Activated CD8-positive, alpha-beta memory T cell treated with anti-CD3 and anti-CD28 coated beads, Interleukin-2, amount 50 U/mL, for 1 hour (primary cell): ENCODE data around the gene RAPGEF1.
"Not testable (repeated sequence)": the region's sequence is repeated elsewhere in the genome, so short reads cannot be mapped to it uniquely, and the experiment has no call there.

Source experiments
- DNase-seq: peaks from one replicate; pipeline ENCODE4 v3.0.0-alpha.2; 2020; ENCODE audit errors: extremely low read depth

Gene RAPGEF1, protein sequence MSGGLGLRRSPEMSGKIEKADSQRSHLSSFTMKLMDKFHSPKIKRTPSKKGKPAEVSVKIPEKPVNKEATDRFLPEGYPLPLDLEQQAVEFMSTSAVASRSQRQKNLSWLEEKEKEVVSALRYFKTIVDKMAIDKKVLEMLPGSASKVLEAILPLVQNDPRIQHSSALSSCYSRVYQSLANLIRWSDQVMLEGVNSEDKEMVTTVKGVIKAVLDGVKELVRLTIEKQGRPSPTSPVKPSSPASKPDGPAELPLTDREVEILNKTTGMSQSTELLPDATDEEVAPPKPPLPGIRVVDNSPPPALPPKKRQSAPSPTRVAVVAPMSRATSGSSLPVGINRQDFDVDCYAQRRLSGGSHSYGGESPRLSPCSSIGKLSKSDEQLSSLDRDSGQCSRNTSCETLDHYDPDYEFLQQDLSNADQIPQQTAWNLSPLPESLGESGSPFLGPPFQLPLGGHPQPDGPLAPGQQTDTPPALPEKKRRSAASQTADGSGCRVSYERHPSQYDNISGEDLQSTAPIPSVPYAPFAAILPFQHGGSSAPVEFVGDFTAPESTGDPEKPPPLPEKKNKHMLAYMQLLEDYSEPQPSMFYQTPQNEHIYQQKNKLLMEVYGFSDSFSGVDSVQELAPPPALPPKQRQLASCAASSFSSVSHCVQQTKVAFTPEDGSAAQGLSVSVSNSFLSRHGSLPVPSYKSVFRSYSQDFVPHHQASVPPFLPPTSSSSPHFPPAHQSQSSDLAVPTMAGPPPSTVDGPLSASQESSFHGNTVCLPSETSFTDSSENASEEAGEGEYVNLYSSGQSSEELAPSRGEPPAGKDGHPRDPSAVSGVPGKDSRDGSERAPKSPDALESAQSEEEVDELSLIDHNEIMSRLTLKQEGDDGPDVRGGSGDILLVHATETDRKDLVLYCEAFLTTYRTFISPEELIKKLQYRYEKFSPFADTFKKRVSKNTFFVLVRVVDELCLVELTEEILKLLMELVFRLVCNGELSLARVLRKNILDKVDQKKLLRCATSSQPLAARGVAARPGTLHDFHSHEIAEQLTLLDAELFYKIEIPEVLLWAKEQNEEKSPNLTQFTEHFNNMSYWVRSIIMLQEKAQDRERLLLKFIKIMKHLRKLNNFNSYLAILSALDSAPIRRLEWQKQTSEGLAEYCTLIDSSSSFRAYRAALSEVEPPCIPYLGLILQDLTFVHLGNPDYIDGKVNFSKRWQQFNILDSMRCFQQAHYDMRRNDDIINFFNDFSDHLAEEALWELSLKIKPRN (N-terminal part only)

GRCh38 chr9:131739959-131740648, at the start of gene RAPGEF1:
Gene RAPGEF1, minus strand, starts transcription at chr9:131740076. Its CDS starts 246 bp downstream, at chr9:131739830.
- no peak for DNase-seq

DNA sequence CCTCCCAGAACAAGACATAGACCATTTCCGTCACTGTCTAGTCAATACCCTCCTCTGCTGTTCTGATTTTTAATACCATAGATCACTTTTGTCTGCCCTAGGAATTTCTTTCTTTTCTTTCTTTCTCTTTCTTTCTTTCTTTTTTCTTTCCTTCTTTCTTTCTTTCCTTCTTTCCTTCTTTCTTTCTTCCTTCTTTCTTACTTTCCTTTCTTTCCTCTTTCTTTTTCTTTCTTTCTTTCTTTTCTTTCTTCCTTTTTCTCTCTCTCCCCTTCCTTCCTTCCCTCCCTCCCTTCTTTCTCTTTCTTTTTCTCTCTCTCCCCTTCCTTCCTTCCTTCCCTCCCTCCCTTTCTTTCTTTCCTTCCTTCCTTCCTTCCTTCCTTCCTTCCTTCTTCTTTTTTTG, 49.0 kb upstream of the RAPGEF1 start:
- DNase-seq: no peak

DNA sequence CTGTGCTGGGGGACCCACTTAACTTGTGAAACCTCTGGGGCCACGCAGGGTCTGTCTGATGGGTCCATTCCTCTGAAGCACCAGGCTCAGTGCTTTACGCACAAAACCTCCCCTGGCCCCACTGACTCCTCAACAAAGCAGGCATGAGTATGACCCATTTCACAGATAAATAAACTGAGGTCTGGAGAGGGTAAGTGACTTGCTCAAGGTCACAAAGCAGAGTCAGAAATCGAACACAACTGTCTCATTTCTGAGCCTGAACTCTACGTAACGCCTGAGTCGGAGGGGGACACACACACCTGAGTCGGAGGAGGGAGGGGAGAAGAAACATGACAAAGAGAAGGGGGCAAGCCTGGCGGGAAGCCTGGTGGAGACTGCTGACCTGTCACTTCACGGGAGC, 48.0 kb upstream of the RAPGEF1 start:
- no peak for DNase-seq

DNA sequence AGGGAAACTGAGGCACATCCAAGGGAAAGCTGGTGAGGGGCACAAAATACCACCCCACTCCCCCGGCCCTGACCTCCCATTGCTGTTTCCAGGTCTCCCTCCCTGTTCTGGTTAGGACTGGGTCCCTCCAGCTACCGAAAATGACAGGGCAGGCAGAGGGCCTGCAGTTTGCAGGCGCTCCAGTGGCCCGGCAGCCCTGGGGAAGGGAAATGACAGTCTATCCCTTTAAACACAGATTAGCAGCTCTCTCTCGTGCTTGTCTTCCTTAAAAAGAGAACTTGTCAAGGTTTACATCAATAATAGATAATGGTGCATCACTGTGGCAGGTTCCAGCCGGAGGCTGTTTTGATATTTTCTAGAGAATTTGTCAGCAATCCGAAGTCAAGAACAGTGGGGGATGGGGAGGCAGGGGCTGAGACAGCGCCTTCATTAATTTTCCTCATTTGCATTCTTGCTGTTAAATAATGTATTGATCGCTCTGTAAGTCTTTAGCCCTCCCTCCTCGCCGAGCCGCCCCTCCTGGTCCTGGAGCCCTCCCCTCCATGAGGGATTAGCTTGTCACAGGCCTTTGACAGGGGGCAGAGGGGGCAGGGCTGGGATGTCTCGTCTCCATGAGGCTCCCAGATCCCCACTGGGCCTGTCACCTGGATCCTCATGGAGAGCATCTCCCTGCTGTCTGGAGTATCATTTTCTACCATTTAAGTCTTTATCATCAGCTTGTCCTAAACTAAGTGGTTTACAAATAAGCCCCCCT, 45.0 kb upstream of the RAPGEF1 start:
- no peak for DNase-seq

DNA sequence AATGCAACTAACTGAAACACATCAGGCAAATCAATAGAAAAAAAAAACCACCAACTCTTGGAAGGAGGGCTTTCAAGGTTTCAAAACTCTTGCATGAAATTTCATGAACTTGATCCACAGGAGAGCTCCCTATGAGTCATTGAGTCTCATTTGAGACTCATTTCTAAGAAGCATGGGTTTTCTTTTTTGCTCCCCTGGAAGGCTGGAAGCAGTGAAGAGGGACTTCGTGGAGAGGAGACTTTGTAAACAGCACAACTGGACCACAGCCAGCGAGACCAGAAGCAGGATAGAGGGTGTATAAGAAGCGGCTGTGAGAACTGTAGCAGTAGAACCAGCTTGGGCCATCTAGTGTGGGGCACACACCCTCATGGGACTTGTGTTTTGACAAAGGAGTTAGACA, 41.2 kb upstream of the RAPGEF1 start:
- DNase-seq: no peak

DNA sequence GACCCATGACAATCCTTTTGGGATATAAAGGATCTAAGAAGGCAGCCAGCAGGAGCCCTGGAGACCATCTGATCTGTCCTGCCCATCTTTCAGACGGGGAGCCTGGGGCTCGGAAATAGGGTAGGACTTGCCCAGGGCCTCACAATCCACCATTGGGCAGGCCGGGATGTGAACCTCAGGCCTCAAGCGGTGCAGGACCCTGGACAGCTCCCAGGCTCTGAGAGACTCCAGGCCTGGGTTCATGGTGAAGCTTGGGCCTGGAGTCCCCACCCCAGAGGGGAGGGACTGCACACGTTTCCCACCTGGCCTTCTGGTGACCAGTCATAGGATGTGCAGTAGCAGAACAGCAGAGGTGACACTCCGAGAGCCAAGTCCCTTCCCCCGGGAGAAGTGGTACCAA, 36.6 kb upstream of the RAPGEF1 start:
- no peak for DNase-seq

GRCh38 chr9:131776036-131776435, 36.2 kb upstream of the RAPGEF1 start:
- no peak for DNase-seq

- DNase-seq: no peak
Observed at GRCh38 chr9:131774636-131775035, 34.8 kb upstream of the RAPGEF1 start.

- no peak for DNase-seq
Observed at GRCh38 chr9:131773911-131774379, 34.1 kb upstream of the RAPGEF1 start.

DNA sequence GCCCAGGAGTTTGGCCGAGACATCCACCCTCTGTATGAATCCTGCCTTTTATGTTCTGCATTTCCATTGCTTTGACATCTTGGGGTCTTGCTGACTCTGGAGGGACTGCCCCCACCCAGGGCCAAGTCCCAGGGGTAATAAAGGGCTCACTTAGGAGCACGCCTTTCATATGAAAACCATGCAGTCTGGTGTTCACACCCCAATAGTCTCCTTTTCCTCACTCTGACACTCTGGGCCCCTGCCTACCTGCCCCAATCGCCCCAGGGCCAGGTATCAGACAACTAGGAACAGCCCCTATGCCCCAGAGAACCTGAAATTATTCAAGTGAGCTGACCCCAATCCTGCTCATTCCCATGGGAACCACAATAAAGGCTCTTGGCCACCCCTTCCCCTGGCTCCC, 33.1 kb upstream of the RAPGEF1 start:
- DNase-seq: no peak

GRCh38 chr9:131771646-131772045, 31.8 kb upstream of the RAPGEF1 start:
- no peak for DNase-seq

GRCh38 chr9:131769361-131769760, 29.5 kb upstream of the RAPGEF1 start:
- no peak for DNase-seq

GRCh38 chr9:131764568-131764967, 24.7 kb upstream of the RAPGEF1 start:
- no peak for DNase-seq

DNA sequence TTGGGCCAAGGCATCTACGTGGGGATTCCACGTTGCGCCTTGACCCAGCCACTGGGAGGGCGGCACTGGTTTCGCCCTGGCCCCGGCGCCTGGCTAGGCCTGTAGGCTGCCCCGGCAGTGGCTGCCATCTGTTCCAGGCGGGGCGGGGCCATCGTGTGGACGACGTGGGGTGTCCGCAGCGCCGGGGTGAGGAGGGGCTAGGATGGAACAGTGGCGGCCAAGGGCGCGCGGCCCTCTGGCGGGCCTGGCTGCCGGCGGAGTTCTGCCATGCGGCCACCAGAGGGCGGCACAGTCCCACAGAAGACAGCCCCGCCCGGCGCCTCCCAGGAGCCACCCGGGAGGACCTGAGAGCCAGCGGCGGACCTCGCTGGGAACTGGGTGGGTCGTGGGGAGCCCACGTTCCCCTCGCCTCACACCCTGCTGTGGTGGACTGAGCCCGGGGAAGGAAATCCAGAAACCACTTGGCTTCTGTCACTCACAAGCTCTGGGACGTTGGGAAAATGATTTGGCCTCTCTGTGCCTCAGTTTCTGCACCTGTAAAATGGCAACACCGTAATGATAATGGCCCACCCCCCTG, 22.6 kb upstream of the RAPGEF1 start:
- peak; percentile 36 for DNase-seq

GRCh38 chr9:131759017-131759647, 19.3 kb upstream of the RAPGEF1 start:
- no peak for DNase-seq

GRCh38 chr9:131757549-131757948, 17.7 kb upstream of the RAPGEF1 start:
- no peak for DNase-seq

- DNase-seq: peak; percentile 57
Observed at GRCh38 chr9:131755541-131756198, 15.8 kb upstream of the RAPGEF1 start.

- no peak for DNase-seq
Observed at GRCh38 chr9:131754846-131755245, 15.0 kb upstream of the RAPGEF1 start.

DNA sequence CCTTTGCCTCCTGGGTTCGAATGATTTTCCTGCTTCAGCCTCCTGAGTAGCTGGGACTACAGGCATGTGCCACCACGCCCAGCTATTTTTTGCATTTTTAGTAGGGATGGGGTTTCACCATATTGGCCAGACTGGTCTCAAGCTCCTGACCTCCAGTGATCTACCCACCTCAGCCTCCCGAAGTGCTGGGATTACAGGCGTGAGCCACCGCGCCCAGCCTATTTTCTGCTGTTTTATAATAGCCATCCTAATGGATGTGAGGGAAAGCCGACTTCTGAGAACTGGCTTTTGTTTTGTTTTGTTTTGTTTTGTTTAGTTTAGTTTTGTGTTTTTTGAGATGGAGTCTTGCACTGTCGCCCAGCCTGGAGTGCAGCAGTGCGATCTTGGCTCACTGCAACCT, 13.9 kb upstream of the RAPGEF1 start:
- not testable (repeated sequence) for DNase-seq
